GM18951 (cell line): ENCODE measurements around the gene SLC22A16.
"Not testable (repeated sequence)": the region's sequence is repeated elsewhere in the genome, so short reads cannot be mapped to it uniquely, and the experiment has no call there.

ENCODE experiments used
- POLR2A ChIP-seq: IDR thresholded peaks from 4 replicates; pipeline ENCODE4 v1.6.1; 2011; ENCODE audit warnings: mild to moderate bottlenecking; ENCODE audit not compliant: insufficient read length, insufficient read depth; ENCODE audit errors: extremely low read depth
- in situ Hi-C: fragments of 300-500 bp; cut with MboI; formaldehyde crosslinking; loops from one replicate; pipeline ENCODE4 v1.12.0; 2022; ENCODE audit warnings: low sequenced_read_pairs, mixed read lengths, inconsistent platforms; ENCODE audit not compliant: unreplicated experiment

Gene SLC22A16

DNA sequence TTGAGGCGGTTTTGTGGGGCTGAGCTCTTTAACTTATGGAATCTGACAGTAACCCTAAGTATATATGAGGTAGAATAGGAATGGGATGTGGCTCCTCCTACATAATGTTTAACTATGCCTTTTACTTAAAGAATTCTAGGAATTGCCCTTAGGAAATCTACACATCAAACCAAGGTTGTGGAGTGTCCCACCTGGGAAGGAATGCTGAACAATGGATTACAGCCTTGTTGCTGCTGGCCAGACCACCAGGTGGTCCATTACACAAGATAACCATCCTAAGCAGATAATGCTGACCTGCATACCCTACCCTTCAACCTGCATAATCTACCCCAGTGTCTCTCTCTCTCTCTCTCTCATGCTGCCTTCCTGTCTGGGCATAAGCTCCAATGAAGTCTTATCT, 35.0 kb upstream of the SLC22A16 start:
- in situ Hi-C loops = no loop called here
- TF ChIP-seq POLR2A = no peak

GRCh38 chr6:110509617-110510241, 33.3 kb upstream of the SLC22A16 start:
- TF ChIP-seq POLR2A = no peak
- in situ Hi-C loops = no loop called here

DNA sequence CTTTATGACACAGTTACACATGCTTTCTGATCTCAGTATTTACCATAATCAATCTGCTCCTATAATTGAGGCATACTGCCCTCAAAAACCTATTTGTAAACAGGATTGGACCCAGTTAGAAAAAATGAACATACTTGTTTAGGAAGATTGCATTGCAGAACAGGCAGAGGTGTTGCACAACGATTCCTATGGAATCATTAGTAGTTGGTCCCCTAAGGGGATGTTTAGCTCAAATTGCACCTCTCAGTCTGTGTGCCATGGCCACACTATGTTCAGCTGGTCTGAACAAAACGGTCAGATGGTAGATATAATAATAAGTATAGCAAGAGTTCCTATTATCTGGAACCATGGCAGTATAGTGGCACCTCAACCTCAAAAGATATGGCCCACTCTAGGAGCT, 28.5 kb upstream of the SLC22A16 start:
- in situ Hi-C loops = not testable (repeated sequence)

- in situ Hi-C loops = no loop called here
- TF ChIP-seq POLR2A = no peak
Measured at GRCh38 chr6:110495949-110496348, 19.5 kb upstream of the SLC22A16 start.

DNA sequence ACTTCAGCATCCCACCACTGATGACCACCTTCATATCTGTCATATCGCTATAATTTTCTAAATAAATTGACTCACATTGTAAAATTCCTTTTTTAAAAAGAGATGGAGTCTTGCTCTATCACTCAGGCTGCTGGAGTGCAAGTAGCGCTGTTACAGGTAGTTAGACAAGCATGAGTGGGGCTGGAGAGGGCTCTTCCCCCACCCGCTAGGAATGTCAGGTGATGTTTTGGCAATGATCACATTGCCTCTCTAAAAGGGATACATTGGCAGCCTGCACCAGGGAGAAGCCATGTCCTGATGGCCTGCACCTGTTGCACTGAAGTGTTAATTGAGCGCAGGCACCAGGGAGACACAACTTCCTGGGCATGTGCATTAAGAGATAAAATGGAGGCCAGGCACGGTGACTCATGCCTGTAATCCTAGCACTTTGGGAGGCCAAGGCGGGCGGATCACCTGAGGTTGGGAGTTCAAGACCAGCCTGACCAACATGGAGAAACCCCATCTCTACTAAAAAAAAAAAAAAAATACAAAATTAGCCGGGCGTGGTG, 16.9 kb upstream of the SLC22A16 start:
- TF ChIP-seq POLR2A = no peak
- in situ Hi-C loops = no loop called here

GRCh38 chr6:110492584-110492983, 16.2 kb upstream of the SLC22A16 start:
- no peak for TF ChIP-seq POLR2A
- in situ Hi-C loops = no loop called here

DNA sequence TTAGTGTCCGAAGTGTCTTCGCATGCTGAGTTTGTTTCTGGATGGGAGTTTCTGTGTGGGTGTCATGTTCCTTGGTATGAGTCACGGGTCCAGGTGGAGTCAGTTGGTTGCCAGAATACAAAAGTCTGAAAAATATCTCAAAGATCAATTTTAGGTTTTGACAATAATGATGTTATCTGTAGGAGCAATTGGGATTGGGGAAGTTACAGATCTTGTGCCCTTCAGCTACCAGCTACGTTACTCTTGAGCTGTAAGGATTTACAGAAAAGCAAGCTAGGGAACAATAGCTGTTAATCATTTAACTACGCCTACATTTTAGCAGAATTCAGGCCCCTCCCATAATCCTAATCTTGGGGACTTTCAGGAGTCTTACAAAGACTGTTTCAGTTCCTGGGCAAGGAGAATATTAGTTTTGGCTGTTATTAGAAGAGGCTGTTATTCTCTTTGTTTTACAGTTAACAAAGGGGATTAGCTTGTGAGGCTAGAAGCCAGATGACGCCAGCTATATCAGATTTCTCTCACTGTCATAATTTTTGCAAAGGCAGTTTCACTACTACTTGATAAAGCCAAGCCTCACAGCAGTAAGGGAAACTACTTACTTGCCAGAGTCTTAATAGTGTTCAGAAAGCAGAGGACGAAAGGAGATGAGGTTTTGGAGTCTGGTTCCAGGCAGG, 15.4 kb upstream of the SLC22A16 start:
- in situ Hi-C loops = no loop called here
- TF ChIP-seq POLR2A = no peak

DNA sequence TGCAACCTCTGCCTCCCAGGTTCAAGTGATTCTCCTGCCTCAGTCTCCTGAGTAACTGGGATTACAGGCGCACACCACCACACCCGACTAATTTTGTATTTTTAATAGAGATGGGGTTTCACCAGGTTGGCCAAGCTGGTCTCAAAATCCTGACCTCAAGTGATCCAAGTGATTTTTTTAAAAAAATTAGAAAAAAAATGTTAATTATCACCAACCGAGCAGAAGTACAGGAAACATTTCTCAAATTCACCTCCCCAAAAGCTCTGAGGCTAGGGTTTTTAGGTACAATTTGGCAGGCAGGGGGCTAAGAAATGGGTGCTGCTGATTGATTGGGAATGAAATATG, 14.9 kb upstream of the SLC22A16 start:
- no peak for TF ChIP-seq POLR2A
- in situ Hi-C loops = no loop called here

DNA sequence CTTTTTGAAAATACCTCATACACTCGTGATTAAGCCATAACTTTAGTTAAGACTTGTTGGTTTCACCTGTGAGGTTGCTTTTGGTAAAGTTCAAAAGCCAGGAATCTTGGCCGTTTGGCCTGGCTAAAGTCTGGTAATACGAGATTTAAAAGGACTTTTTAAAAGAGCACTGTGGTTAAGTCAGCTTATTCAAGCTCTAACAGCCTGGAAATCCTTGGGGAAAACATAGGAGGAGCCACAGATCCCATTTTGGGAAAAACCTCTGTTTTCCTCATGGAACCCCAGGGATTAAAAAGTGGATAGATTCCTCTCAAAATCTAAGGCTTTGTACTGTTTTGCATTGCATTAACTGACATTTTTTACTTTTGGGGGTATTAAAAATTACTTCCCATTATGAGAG, 13.7 kb upstream of the SLC22A16 start:
- TF ChIP-seq POLR2A = no peak
- in situ Hi-C loops = no loop called here

- TF ChIP-seq POLR2A = no peak
- in situ Hi-C loops = no loop called here
Measured at GRCh38 chr6:110488606-110489190, 12.3 kb upstream of the SLC22A16 start.

- in situ Hi-C loops = not testable (repeated sequence)
Measured at GRCh38 chr6:110487968-110488381, 11.6 kb upstream of the SLC22A16 start.

DNA sequence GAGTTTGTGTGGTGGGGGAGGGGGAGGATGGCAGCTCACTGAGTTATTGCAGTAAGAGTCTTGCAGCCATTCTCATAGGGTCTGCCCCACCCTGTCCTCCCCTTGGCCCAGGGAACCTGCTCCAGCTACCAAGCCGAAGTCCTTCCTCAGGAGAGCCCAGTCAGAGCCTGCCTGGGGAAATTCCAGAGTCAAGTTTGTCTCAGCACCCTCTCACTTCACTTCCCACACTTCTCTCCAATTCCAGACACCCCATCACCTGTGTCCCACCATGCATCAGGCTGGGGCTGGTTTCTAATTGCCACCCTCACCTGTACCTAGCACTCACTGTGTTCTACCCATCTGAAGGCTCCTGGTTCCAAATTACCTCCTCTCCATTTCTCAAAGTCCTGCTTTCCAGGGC, 10.3 kb upstream of the SLC22A16 start:
- TF ChIP-seq POLR2A = no peak
- in situ Hi-C loops = no loop called here

DNA sequence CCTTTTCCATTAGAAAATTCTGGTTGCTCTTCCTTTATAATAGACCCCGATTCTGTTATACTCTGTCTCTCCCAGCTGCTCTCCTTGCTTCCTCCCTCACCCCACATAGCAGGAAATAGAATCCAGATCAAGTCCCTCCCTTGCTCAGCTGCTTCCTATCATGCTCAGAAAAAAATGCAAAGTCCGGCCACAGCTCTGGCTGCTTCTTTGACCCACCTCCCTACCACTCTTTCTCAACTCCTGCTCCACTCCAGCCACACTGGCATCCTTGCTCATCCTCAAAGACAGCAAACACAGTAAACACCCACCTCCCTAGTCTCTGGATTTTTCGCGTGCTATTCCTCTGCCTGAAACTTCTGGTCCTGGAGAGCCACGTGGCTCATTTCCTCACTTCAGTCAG, 9.1 kb upstream of the SLC22A16 start:
- TF ChIP-seq POLR2A = no peak
- in situ Hi-C loops = no loop called here

DNA sequence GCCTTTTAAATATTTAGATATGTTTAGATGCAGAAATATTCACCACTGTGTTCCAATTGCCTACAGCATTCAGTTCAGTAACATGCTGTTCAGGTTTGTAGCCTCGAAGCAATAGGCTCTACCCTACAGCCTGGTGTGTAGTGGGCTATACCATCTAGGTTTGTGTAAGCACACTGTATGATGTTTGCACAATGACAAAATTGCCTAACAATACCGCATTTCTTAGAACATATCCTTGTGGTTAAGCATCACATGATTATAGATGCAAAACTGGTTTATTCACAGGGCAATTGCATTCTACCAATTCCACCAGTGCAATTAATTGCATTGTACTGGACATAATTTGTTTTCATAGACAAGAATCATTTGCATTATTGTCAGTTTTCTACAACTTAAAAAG, 7.9 kb upstream of the SLC22A16 start:
- no peak for TF ChIP-seq POLR2A
- in situ Hi-C loops = no loop called here
